ENCODE results near the gene ATG16L1.

ATG16L1 gene

GRCh38 chr2:233226511-233227031 is 24.9 kb upstream of the ATG16L1 start:
- DNase-seq (ENCODE audit: extremely low read depth in 1 of 2, low read depth in 1 of 2), result no peak

GRCh38 chr2:233227346-233227978 is 24.0 kb upstream of the ATG16L1 start:
- DNase-seq (ENCODE audit: extremely low read depth in 1 of 2, low read depth in 1 of 2), result no peak

GRCh38 chr2:233228376-233228775 is 23.1 kb upstream of the ATG16L1 start:
- no peak for DNase-seq (ENCODE audit: extremely low read depth in 1 of 2, low read depth in 1 of 2)

GRCh38 chr2:233233618-233234230 is 17.7 kb upstream of the ATG16L1 start:
- DNase-seq (ENCODE audit: extremely low read depth in 1 of 2, low read depth in 1 of 2), result no peak

GRCh38 chr2:233234264-233234663 is 17.2 kb upstream of the ATG16L1 start:
- no peak for DNase-seq (ENCODE audit: extremely low read depth in 1 of 2, low read depth in 1 of 2)

GRCh38 chr2:233234996-233235395 is 16.5 kb upstream of the ATG16L1 start:
- no peak for DNase-seq (ENCODE audit: extremely low read depth in 1 of 2, low read depth in 1 of 2)

GRCh38 chr2:233235977-233236376 is 15.5 kb upstream of the ATG16L1 start:
- no peak for DNase-seq (ENCODE audit: extremely low read depth in 1 of 2, low read depth in 1 of 2)

GRCh38 chr2:233236820-233237589 is 14.5 kb upstream of the ATG16L1 start:
- DNase-seq (ENCODE audit: extremely low read depth in 1 of 2, low read depth in 1 of 2), result no peak

GRCh38 chr2:233240897-233241296 is 10.6 kb upstream of the ATG16L1 start:
- DNase-seq (ENCODE audit: extremely low read depth in 1 of 2, low read depth in 1 of 2), result no peak

- DNase-seq (ENCODE audit: extremely low read depth in 1 of 2, low read depth in 1 of 2), result no peak
Measured at GRCh38 chr2:233241803-233242202, 9.7 kb upstream of the ATG16L1 start.

GRCh38 chr2:233242231-233242927 is 9.1 kb upstream of the ATG16L1 start:
- no peak for DNase-seq (ENCODE audit: extremely low read depth in 1 of 2, low read depth in 1 of 2)

GRCh38 chr2:233243348-233243747 is 8.1 kb upstream of the ATG16L1 start:
- DNase-seq (ENCODE audit: extremely low read depth in 1 of 2, low read depth in 1 of 2), result no peak

- no peak for DNase-seq (ENCODE audit: extremely low read depth in 1 of 2, low read depth in 1 of 2)
Measured at GRCh38 chr2:233244818-233245217, 6.7 kb upstream of the ATG16L1 start.

- DNase-seq (ENCODE audit: extremely low read depth in 1 of 2, low read depth in 1 of 2), result no peak
Measured at GRCh38 chr2:233245406-233245805, 6.1 kb upstream of the ATG16L1 start.

- DNase-seq (ENCODE audit: extremely low read depth in 1 of 2, low read depth in 1 of 2), result no peak
Measured at GRCh38 chr2:233247116-233247515, 4.4 kb upstream of the ATG16L1 start.

- peak in 1 of 2 donors; percentile 21 for DNase-seq (ENCODE audit: extremely low read depth in 1 of 2, low read depth in 1 of 2)
Measured at GRCh38 chr2:233247744-233248143, 3.7 kb upstream of the ATG16L1 start.

- no peak for DNase-seq (ENCODE audit: extremely low read depth in 1 of 2, low read depth in 1 of 2)
Measured at GRCh38 chr2:233248999-233249398, 2.5 kb upstream of the ATG16L1 start.

GRCh38 chr2:233250568-233250967 is 905 bp upstream of the ATG16L1 start:
- no peak for DNase-seq (ENCODE audit: extremely low read depth in 1 of 2, low read depth in 1 of 2)

- no peak for DNase-seq (ENCODE audit: extremely low read depth in 1 of 2, low read depth in 1 of 2)
Measured at GRCh38 chr2:233250985-233251305, 528 bp upstream of the ATG16L1 start.

- no peak for DNase-seq (ENCODE audit: extremely low read depth in 1 of 2, low read depth in 1 of 2)
Measured at GRCh38 chr2:233252227-233252626, 754 bp downstream of the ATG16L1 start.

- DNase-seq (ENCODE audit: extremely low read depth in 1 of 2, low read depth in 1 of 2), result no peak
Measured at GRCh38 chr2:233255151-233255550, 3.7 kb downstream of the ATG16L1 start.

All from activated CD8-positive, alpha-beta memory T cell treated with anti-CD3 and anti-CD28 coated beads for 1 hour (primary cell).